Measurements from ENCODE around the gene MTAP.

Gene MTAP

GRCh38 chr9:21828853-21829410 is 26.5 kb downstream of the MTAP start:
- H3K4me1 ChIP-seq, result peaks cover 0 to 59% (median 31%) of the 10 kb centered on the region in 10 experiments; a peak in 18 of 20 replicates
- H3K9ac ChIP-seq, result no peak overlapping the region
- peak overlapping the region in 2 of 11 experiments; percentile 9 to 24; a peak in 2 of 22 replicates for H3K4me2 ChIP-seq
- H3K36me3 ChIP-seq, result peaks cover 69 to 100% (median 99%) of the 10 kb centered on the region in 11 experiments
- peaks cover 0 to 22% (median 8%) of the 10 kb centered on the region in 11 experiments; a peak in 10 of 22 replicates for H3K9me3 ChIP-seq (replicated peaks in 1 of 11)
- H3K27me3 ChIP-seq, result no peaks in the 10 kb centered on the region
- TF ChIP-seq Cebpa-rat (IDR thresholded peaks at IDR 0.05), result no peak
- peak overlapping the region in 2 of 11 experiments; percentile 27 to 86; a peak in 2 of 22 replicates for H3K27ac ChIP-seq
- peaks cover 9 to 97% (median 54%) of the 10 kb centered on the region in 11 experiments; a peak in 21 of 22 replicates for H4K20me1 ChIP-seq
- H3K4me3 ChIP-seq, result no peak overlapping the region

DNA sequence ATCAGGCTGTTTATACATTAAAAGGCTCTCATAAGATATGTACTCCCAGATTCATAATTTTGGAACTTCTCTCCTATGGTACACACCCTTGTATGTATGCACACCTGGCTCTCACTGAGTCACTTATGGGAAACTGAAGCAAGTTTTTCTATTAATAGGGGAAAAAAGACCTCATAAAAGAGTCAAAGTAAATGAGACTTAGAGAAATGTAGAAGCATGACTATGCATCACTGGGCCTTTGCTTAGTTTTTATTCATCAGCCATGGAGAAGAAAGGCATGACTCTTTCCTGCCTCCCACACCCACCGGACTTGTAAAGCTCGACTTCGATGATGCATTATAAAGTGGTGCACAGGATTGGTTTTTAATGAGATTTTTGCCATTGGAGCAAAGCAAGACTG is 28.2 kb downstream of the MTAP start:
- peaks cover 0 to 27% (median 17%) of the 10 kb centered on the region in 11 experiments; a peak in 17 of 22 replicates for H3K9me3 ChIP-seq (replicated peaks in 1 of 11)
- H3K4me1 ChIP-seq, result peaks cover 0 to 70% (median 32%) of the 10 kb centered on the region in 10 experiments; a peak in 18 of 20 replicates
- peaks cover 68 to 100% (median 100%) of the 10 kb centered on the region in 11 experiments for H3K36me3 ChIP-seq
- H3K4me2 ChIP-seq, result peak overlapping the region in 6 of 11 experiments; percentile 10 to 77 (median 66); a peak in 8 of 22 replicates
- H3K27me3 ChIP-seq, result no peaks in the 10 kb centered on the region
- no peak for TF ChIP-seq Cebpa-rat (IDR thresholded peaks at IDR 0.05)
- H3K9ac ChIP-seq, result no peak overlapping the region
- H3K4me3 ChIP-seq, result no peak overlapping the region
- H4K20me1 ChIP-seq, result peaks cover 7 to 98% (median 44%) of the 10 kb centered on the region in 11 experiments; a peak in 20 of 22 replicates
- H3K27ac ChIP-seq, result peak overlapping the region in 3 of 11 experiments; percentile 69 to 86 (median 84); a peak in 4 of 22 replicates

- Histone ChIP-seq H3K27ac (peak overlapping the region; percentile 9 to 86 (median 40); a peak in 19 of 22 replicates), H3K27me3 (no peaks in the 10 kb centered on the region), H3K4me2 (peak overlapping the region in 10 of 11 experiments; percentile 20 to 77 (median 59); a peak in 18 of 22 replicates), H3K36me3 (peaks cover 69 to 100% (median 100%) of the 10 kb centered on the region in 11 experiments), H3K4me3 (no peak overlapping the region), H3K9me3 (replicated peaks in 1 of 11) (peaks cover 0 to 39% (median 29%) of the 10 kb centered on the region in 11 experiments; a peak in 18 of 22 replicates), H3K4me1 (peaks cover 0 to 82% (median 32%) of the 10 kb centered on the region in 10 experiments; a peak in 18 of 20 replicates), H4K20me1 (peaks cover 3 to 96% (median 30%) of the 10 kb centered on the region in 11 experiments; a peak in 19 of 22 replicates), H3K9ac (peak overlapping the region in 4 of 11 experiments; percentile 15 to 70 (median 48); a peak in 6 of 22 replicates)
- peak in 9 of 11 experiments; percentile 9 to 79 (median 66); a peak in 12 of 22 replicates for TF ChIP-seq Cebpa-rat (IDR thresholded peaks at IDR 0.05)
Measured at GRCh38 chr9:21831841-21832509, 29.5 kb downstream of the MTAP start.

DNA sequence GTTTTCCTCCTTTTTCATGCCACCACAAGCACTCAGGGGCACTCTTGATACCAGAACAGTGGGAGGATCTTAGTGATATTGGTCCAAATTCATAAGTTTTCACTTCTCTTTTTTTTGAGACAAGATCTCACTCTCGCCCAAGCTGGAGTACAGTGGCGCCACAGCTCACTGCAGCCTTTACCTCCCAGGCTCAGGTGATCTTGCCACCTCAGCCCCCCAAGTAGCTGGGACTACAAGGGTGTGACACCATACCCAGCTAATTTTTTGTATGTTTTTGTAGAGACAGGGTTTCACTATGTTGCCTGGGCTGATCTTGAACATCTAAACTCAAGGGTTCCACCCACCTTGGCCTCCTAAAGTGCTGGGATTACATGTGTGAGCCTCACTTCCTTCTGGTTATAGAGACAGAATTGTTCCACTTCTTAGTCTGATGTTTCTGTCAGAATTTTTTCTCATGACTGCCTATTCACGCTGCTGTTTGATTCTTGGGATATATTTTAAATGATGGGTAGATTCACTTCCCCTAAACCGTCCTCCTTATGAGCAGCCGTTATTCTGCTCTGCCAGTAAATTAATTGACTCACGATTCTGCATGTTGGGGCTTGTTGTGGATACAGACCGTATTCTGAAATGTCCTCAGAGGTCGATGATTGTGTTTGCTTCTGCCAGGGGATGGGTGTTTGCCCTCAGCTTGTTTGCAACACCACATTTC is 30.8 kb downstream of the MTAP start:
- peaks cover 11 to 52% (median 42%) of the 10 kb centered on the region in 11 experiments; a peak in 20 of 22 replicates for H3K9me3 ChIP-seq (replicated peaks in 1 of 11)
- H3K4me2 ChIP-seq, result peak overlapping the region in 7 of 11 experiments; percentile 45 to 77 (median 68); a peak in 11 of 22 replicates
- H3K4me3 ChIP-seq, result no peak overlapping the region
- peak overlapping the region in 10 of 11 experiments; percentile 15 to 86 (median 42); a peak in 15 of 22 replicates for H3K27ac ChIP-seq
- TF ChIP-seq Cebpa-rat (IDR thresholded peaks at IDR 0.05), result peak in 2 of 11 experiments; percentile 45 to 49; a peak in 3 of 22 replicates
- H3K4me1 ChIP-seq, result peaks cover 0 to 91% (median 32%) of the 10 kb centered on the region in 10 experiments; a peak in 18 of 20 replicates
- peaks cover 69 to 100% (median 100%) of the 10 kb centered on the region in 11 experiments for H3K36me3 ChIP-seq
- no peaks in the 10 kb centered on the region for H3K27me3 ChIP-seq
- H4K20me1 ChIP-seq, result peaks cover 0 to 91% (median 20%) of the 10 kb centered on the region in 11 experiments; a peak in 14 of 22 replicates
- peak overlapping the region in 4 of 11 experiments; percentile 19 to 70 (median 63); a peak in 7 of 22 replicates for H3K9ac ChIP-seq

DNA sequence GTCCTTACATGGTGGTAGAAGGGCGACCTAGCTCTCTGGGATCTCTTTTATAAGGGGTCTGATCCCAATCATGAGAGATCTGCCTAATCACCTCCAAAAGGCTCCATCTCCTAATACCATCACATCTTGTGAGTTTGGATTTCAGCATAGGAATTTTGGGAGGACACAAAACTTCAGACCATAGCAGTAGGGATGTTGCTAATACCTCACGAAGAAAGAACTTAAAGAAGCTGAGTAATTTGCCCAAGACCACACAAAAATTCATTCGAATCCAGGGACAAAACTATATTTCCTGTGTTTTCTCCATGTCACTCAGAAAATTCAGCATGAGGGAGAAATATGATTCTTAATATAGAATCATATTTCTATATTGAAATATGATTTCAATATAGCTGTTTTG is 32.7 kb downstream of the MTAP start:
- Histone ChIP-seq H3K27me3 (no peaks in the 10 kb centered on the region), H3K4me3 (no peak overlapping the region), H3K4me1 (peaks cover 0 to 72% (median 31%) of the 10 kb centered on the region in 10 experiments; a peak in 18 of 20 replicates), H3K9ac (no peak overlapping the region), H3K27ac (peak overlapping the region in 3 of 11 experiments; percentile 82 to 86 (median 84); a peak in 4 of 22 replicates), H3K4me2 (no peak overlapping the region), H3K9me3 (replicated peaks in 1 of 11) (peaks cover 27 to 70% (median 60%) of the 10 kb centered on the region in 11 experiments), H3K36me3 (peaks cover 70 to 100% (median 100%) of the 10 kb centered on the region in 11 experiments), H4K20me1 (peaks cover 0 to 73% (median 6%) of the 10 kb centered on the region in 11 experiments; a peak in 11 of 22 replicates)
- no peak for TF ChIP-seq Cebpa-rat (IDR thresholded peaks at IDR 0.05)

DNA sequence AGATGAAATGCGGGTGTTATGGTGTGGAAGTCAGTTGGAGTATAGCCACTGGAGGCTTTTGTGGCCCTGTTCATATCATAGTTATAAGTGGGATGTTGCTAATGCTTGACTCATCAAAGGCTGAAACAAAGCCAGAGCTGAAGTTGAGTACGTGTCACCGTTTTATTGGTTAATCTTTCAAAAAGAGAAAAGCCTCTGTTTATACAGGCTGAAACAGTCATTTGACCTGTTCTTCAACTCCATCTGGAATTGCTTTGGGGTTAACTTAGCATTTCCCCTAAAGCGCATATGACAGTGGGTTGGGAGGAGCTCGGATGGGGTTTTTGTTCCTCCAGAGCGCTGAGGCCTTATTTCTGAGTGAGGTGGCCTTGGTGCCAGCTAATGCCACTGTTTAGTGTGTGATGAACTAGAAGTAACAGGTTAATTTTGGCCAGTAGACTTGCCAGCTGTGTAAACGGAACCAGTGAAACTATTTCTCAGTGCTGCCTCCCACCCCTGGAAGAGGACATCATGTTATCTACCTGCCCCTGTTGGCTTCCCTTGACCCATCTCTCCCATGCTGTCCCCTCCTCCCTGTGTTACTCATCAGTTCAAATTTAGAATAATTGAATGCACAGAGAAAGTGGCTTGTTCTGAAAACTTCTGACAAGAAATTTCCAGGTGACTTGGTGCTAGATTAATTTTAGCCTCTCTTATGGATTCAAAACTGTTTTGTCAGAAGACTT is 34.2 kb downstream of the MTAP start:
- Histone ChIP-seq H3K4me3 (no peak overlapping the region), H3K36me3 (peaks cover 76 to 100% (median 100%) of the 10 kb centered on the region in 11 experiments)

GRCh38 chr9:21837501-21837900 is 35.1 kb downstream of the MTAP start:
- no peak for TF ChIP-seq Cebpa-rat (IDR thresholded peaks at IDR 0.05)
- peak overlapping the region in 1 of 11 experiments; percentile 7; a peak in 1 of 22 replicates for H3K4me2 ChIP-seq

More for the DNA sequence above, 34.2 kb downstream of the MTAP start:
- no peak for TF ChIP-seq Cebpa-rat (IDR thresholded peaks at IDR 0.05)
- H3K27ac ChIP-seq, result peak overlapping the region in 2 of 11 experiments; percentile 14 to 56; a peak in 3 of 22 replicates
- no peaks in the 10 kb centered on the region for H3K27me3 ChIP-seq
- H3K9ac ChIP-seq, result no peak overlapping the region
- peaks cover 0 to 59% (median 6%) of the 10 kb centered on the region in 11 experiments; a peak in 10 of 22 replicates for H4K20me1 ChIP-seq
- no peak overlapping the region for H3K4me2 ChIP-seq
- H3K9me3 ChIP-seq (replicated peaks in 1 of 11), result peaks cover 42 to 85% (median 75%) of the 10 kb centered on the region in 11 experiments
- peaks cover 11 to 57% (median 22%) of the 10 kb centered on the region in 10 experiments; a peak in 19 of 20 replicates for H3K4me1 ChIP-seq

More at GRCh38 chr9:21837501-21837900, 35.1 kb downstream of the MTAP start:
- H3K27ac ChIP-seq, result no peak overlapping the region
- H3K36me3 ChIP-seq, result peaks cover 85 to 100% (median 100%) of the 10 kb centered on the region in 11 experiments
- peaks cover 10 to 48% (median 13%) of the 10 kb centered on the region in 10 experiments; a peak in 18 of 20 replicates for H3K4me1 ChIP-seq
- no peaks in the 10 kb centered on the region for H3K27me3 ChIP-seq
- H3K4me3 ChIP-seq, result no peak overlapping the region
- peaks cover 51 to 91% (median 84%) of the 10 kb centered on the region in 11 experiments for H3K9me3 ChIP-seq (replicated peaks in 1 of 11)
- H3K9ac ChIP-seq, result no peak overlapping the region
- H4K20me1 ChIP-seq, result peaks cover 0 to 50% (median 6%) of the 10 kb centered on the region in 11 experiments; a peak in 9 of 22 replicates

Measured in BLaER1 treated with 17β-estradiol and CSF1 and Interleukin-3, amounts not matched to agents 10 nM and 100 nM (cell line).